Measurements from ENCODE around the gene STAT5A.

GRCh38 chr17:42303694-42304093 is 15.4 kb downstream of the STAT5A start:
- no peak for TF ChIP-seq CTCF (IDR thresholded peaks at IDR 0.05)
- no peak for TF ChIP-seq POLR2A (IDR thresholded peaks at IDR 0.05)
